HEK293 (cell line): Measurements from ENCODE around the gene FIBCD1.

Source experiments
- CTCF ChIA-PET: fragments of 350-600 bp; formaldehyde crosslinking; extraction: SDS; loops from one replicate; lab custom pipeline; 2021; ENCODE audit warnings: antibody characterized with exemption; lab: Yijun Ruan, JAX
- POLR2A ChIA-PET: fragments of 300-600 bp; formaldehyde crosslinking; extraction: SDS; loops from one replicate; lab custom pipeline; 2020; ENCODE audit warnings: antibody characterized with exemption, inconsistent platforms; lab: Yijun Ruan, JAX
- H3K27ac ChIP-seq: fragments of 200-500 bp; sonication (Bioruptor generic); 2 replicates; pipeline ENCODE4 v1.5.1; 2014; ENCODE audit warnings: low read depth, low read length, control low read depth, inconsistent platforms; ENCODE audit errors: extremely low read depth
- H3K36me3 ChIP-seq, 2 experiments: fragments of 200-500 bp in 1 of 2; sonication (Bioruptor generic) in 1 of 2; 1 replicate in 1 of 2; 2 replicates in 1 of 2; pipeline ENCODE4 v1.5.1; 2014 to 2017; ENCODE audit warnings: inconsistent platforms in 2 of 2, low read length in 2 of 2; ENCODE audit not compliant: control insufficient read depth in 2 of 2, insufficient read depth in 1 of 2
- H3K4me1 ChIP-seq: fragments of 200-500 bp; sonication (Bioruptor generic); 2 replicates; pipeline ENCODE4 v1.5.1; 2014; ENCODE audit warnings: mild to moderate bottlenecking, low read length, inconsistent platforms; ENCODE audit not compliant: control insufficient read depth, insufficient read depth
- H3K4me3 ChIP-seq: 2 replicates; pipeline ENCODE4 v1.5.1; 2011; ENCODE audit warnings: low read depth, mild to moderate bottlenecking, control low read depth, low read length, moderate library complexity
- H3K9me3 ChIP-seq: fragments of 200-500 bp; sonication (Bioruptor generic); 2 replicates; pipeline ENCODE4 v1.5.1; 2014; ENCODE audit warnings: low read depth, low read length, inconsistent platforms; ENCODE audit not compliant: control insufficient read depth, insufficient read depth
- ELK4 ChIP-seq: IDR thresholded peaks from 2 replicates; pipeline ENCODE4 v1.6.1; 2011; ENCODE audit warnings: mild to moderate bottlenecking, low read depth, low read length, borderline replicate concordance
- GFI1B ChIP-seq: fragments of 450-650 bp; formaldehyde crosslinking; IDR thresholded peaks from 2 replicates; pipeline ENCODE4 v1.5.1; 2016; ENCODE audit warnings: missing biosample characterization, missing genetic modification characterization
- HIC1 ChIP-seq: fragments of 450-650 bp; formaldehyde crosslinking; IDR thresholded peaks from 2 replicates; pipeline ENCODE4 v1.5.1; 2016; ENCODE audit warnings: missing biosample characterization, missing genetic modification characterization
- WT1 ChIP-seq: fragments of 450-650 bp; formaldehyde crosslinking; IDR thresholded peaks from 2 replicates; pipeline ENCODE4 v1.5.1; 2016; ENCODE audit warnings: missing biosample characterization, missing genetic modification characterization
- ZNF121 ChIP-seq: fragments of 450-650 bp; formaldehyde crosslinking; IDR thresholded peaks from 2 replicates; pipeline ENCODE4 v1.5.1; 2016; ENCODE audit warnings: missing biosample characterization, missing genetic modification characterization
- ZNF132 ChIP-seq: fragments of 450-650 bp; formaldehyde crosslinking; IDR thresholded peaks from 2 replicates; pipeline ENCODE4 v1.5.1; 2017; ENCODE audit warnings: missing biosample characterization, missing genetic modification characterization, borderline replicate concordance
- ZNF19 ChIP-seq: fragments of 450-650 bp; formaldehyde crosslinking; IDR thresholded peaks from 2 replicates; pipeline ENCODE4; 2016; ENCODE audit warnings: missing biosample characterization, missing genetic modification characterization, low read depth
- ZNF214 ChIP-seq: fragments of 450-650 bp; formaldehyde crosslinking; IDR thresholded peaks from 2 replicates; pipeline ENCODE4 v1.5.1; 2017; ENCODE audit warnings: missing biosample characterization, mild to moderate bottlenecking, missing genetic modification characterization, borderline replicate concordance
- ZNF366 ChIP-seq: fragments of 450-650 bp; formaldehyde crosslinking; conservative IDR thresholded peaks from 2 replicates; pipeline ENCODE4 v1.5.1; 2016; ENCODE audit warnings: missing biosample characterization, missing genetic modification characterization
- ZNF426 ChIP-seq: fragments of 450-650 bp; formaldehyde crosslinking; IDR thresholded peaks from 2 replicates; pipeline ENCODE4 v1.5.1; 2017; ENCODE audit warnings: missing biosample characterization, missing genetic modification characterization, mild to moderate bottlenecking, inconsistent platforms, moderate library complexity
- ZNF510 ChIP-seq: fragments of 450-650 bp; formaldehyde crosslinking; IDR thresholded peaks from 2 replicates; pipeline ENCODE4 v1.5.1; 2018; ENCODE audit warnings: mild to moderate bottlenecking, missing genetic modification characterization, missing biosample characterization; ENCODE audit not compliant: insufficient replicate concordance
- ZNF518A ChIP-seq: fragments of 450-650 bp; formaldehyde crosslinking; conservative IDR thresholded peaks from 2 replicates; pipeline ENCODE4 v1.5.1; 2016; ENCODE audit warnings: low read depth, missing biosample characterization, missing genetic modification characterization
- ZNF544 ChIP-seq: fragments of 450-650 bp; formaldehyde crosslinking; IDR thresholded peaks from 2 replicates; pipeline ENCODE4 v1.5.0; 2017; ENCODE audit warnings: missing biosample characterization, missing genetic modification characterization
- ZNF555 ChIP-seq: fragments of 450-650 bp; formaldehyde crosslinking; conservative IDR thresholded peaks from 2 replicates; pipeline ENCODE4 v1.5.1; 2017; ENCODE audit warnings: missing biosample characterization, mild to moderate bottlenecking, missing genetic modification characterization, inconsistent platforms
- ZNF629 ChIP-seq: fragments of 450-650 bp; formaldehyde crosslinking; IDR thresholded peaks from 2 replicates; pipeline ENCODE4 v1.5.1; 2017; ENCODE audit warnings: missing biosample characterization, missing genetic modification characterization
- ZSCAN30 ChIP-seq: fragments of 450-650 bp; IDR thresholded peaks from 2 replicates; pipeline ENCODE4 v1.5.1; 2018; ENCODE audit warnings: missing biosample characterization, mild to moderate bottlenecking, missing genetic modification characterization, moderate library complexity

Gene FIBCD1

DNA sequence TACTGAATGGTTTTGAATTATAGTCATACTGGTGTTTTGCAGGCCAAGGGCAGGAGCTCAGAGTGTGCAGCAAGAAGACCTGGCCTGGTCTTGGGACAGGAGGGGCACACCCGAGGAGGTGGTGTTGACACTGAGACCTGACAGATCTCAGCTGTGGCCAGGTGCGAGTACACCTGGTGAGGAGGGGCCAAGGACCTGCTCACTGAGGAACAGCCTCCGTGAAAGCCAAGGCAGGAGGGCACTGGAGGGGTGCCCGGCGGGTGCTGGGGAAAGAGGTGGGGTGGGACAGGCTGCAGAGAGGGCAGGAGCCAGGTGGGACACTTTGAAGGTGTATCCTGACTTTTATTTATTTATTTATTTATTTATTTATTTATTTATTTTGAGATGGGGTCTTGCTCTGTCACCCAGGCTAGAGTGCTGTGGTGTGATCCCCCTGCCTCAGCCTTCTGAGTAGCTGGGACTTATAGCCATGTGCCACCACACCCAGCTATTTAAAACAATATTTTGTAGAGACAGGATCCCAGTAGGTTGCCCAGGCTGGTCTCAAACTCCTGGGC, 46.6 kb upstream of the FIBCD1 start (continued):
- peak; percentile 85 for TF ChIP-seq ZNF426 (tag by site-specific recombination)
- no peak; the same call in 1 of the 2 replicates for TF ChIP-seq ZNF555 (tag by site-specific recombination)
- TF ChIP-seq HIC1 (tag by site-specific recombination): no peak
- no peak for TF ChIP-seq ELK4
- no peak for TF ChIP-seq ZNF214 (tag by site-specific recombination)
- peak; percentile 71 for TF ChIP-seq ZNF629 (tag by site-specific recombination)
- TF ChIP-seq ZNF518A (tag by site-specific recombination): peak; percentile 91
- no peak for TF ChIP-seq ZNF510 (tag by site-specific recombination)
- no peak for TF ChIP-seq ZNF544 (tag by site-specific recombination)
- no peak for TF ChIP-seq ZSCAN30 (tag by site-specific recombination)
- 0 out of 2 replicates have a peak, but pooled peaks have one; percentile 25 for TF ChIP-seq ZNF19 (tag by site-specific recombination)
- no peak for TF ChIP-seq ZNF132 (tag by site-specific recombination)
- TF ChIP-seq ZNF366 (tag by site-specific recombination): no peak
- 0 out of 2 replicates have a peak, but pooled peaks have one; percentile 52 for TF ChIP-seq GFI1B (tag by site-specific recombination)

- Histone ChIP-seq H3K4me1 (no peaks in the 10 kb centered on the region), H3K4me3 (no peak overlapping the region), H3K36me3 (no peaks in the 10 kb centered on the region), H3K27ac (no peak overlapping the region), H3K9me3 (no peaks in the 10 kb centered on the region)
- ChIA-PET CTCF (interaction anchor here (0.5 to 5.6 kb wide), 11 partner anchors 10 to 412 kb away, joined by 3 to 41 read pairs (median 4); no protein-coding TSS in a partner anchor), POLR2A (interaction anchor here (0.5 kb wide), 1 partner anchor 126 kb away, joined by 3 read pairs; no protein-coding TSS in a partner anchor)
- TF ChIP-seq ZNF121 (tag by site-specific recombination): 0 out of 2 replicates have a peak, but pooled peaks have one; percentile 40
- no peak for TF ChIP-seq WT1
Observed at GRCh38 chr9:130985029-130985428, 46.0 kb upstream of the FIBCD1 start.
